ENCODE measurements around the gene FOXO1. TPM values are rescaled to one million over a fixed set of nuclear protein-coding genes. Genes with fewer than 3 reads are reported as not detected.

FOXO1 gene
- total and polyA plus RNA-seq, 2 experiments from 2014 or later: 10.5 to 14.0 TPM

- no peak for TF ChIP-seq CTCF (IDR thresholded peaks at IDR 0.05; ENCODE audit: low read depth, low read length)
- Histone ChIP-seq H3K9me3 (ENCODE audit: low read depth) (no peaks in the 10 kb centered on the region), H3K27ac (no peak overlapping the region), H3K4me3 (no peak overlapping the region), H3K4me1 (ENCODE audit: low read depth) (no peaks in the 10 kb centered on the region), H3K27me3 (no peaks in the 10 kb centered on the region), H3K36me3 (no peaks in the 10 kb centered on the region)
- DNase-seq (ENCODE audit: low read depth in 1 of 2, low spot score in 1 of 2): no peak
Observed at GRCh38 chr13:40535345-40535836, 131.1 kb downstream of the FOXO1 start.

GRCh38 chr13:40534456-40534855 is 132.0 kb downstream of the FOXO1 start:
- no peak overlapping the region for H3K4me3 ChIP-seq
- H3K4me1 ChIP-seq (ENCODE audit: low read depth): no peaks in the 10 kb centered on the region
- TF ChIP-seq CTCF (IDR thresholded peaks at IDR 0.05; ENCODE audit: low read depth, low read length): no peak
- no peaks in the 10 kb centered on the region for H3K36me3 ChIP-seq
- DNase-seq (ENCODE audit: low read depth in 1 of 2, low spot score in 1 of 2): peak in 1 of 2 donors; percentile 54
- H3K9me3 ChIP-seq (ENCODE audit: low read depth): no peaks in the 10 kb centered on the region
- H3K27me3 ChIP-seq: no peaks in the 10 kb centered on the region
- no peak overlapping the region for H3K27ac ChIP-seq

DNA sequence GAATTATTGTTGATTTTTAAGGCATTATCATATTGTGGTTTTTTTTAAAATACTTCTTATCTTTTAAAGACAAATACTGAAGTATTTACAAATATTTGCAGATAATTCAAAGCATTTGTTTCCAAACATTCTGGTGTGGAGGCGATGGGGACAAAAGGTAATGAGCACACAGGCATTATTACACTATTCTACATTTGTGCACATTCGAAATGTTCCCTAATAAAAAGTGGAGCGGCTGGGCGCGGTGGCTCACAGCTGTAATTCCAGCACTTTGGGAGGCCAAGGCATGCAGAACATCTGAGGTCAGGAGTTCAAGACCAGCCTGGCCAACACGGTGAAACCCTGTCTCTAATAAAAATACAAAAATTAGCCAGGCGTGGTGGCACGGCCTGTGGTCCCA is 133.4 kb downstream of the FOXO1 start:
- Histone ChIP-seq H3K36me3 (no peaks in the 10 kb centered on the region), H3K9me3 (ENCODE audit: low read depth) (no peaks in the 10 kb centered on the region), H3K27ac (no peak overlapping the region), H3K4me3 (no peak overlapping the region), H3K4me1 (ENCODE audit: low read depth) (no peaks in the 10 kb centered on the region), H3K27me3 (no peaks in the 10 kb centered on the region)
- TF ChIP-seq CTCF (IDR thresholded peaks at IDR 0.05; ENCODE audit: low read depth, low read length): no peak
- no peak for DNase-seq (ENCODE audit: low read depth in 1 of 2, low spot score in 1 of 2)

DNA sequence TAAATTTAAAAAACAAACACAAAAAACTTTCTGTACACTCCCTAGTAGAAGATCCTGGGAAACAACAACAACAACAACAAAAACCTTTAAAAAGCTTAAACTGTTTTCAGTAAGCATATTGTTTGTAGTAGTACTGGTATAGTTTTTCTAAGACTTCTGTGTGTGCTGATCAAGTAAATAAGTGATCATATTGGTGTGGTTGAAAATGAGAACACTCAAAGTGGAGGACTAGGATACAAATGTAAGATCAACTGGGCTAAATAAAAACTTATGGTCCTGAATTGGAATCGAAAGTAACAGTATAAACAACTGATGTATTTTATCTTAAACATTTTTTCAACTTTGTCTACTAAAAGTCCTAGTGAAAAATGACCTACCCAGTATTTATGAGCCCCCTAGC is 135.5 kb downstream of the FOXO1 start:
- Histone ChIP-seq H3K36me3 (no peaks in the 10 kb centered on the region), H3K9me3 (ENCODE audit: low read depth) (no peaks in the 10 kb centered on the region), H3K4me1 (ENCODE audit: low read depth) (no peaks in the 10 kb centered on the region), H3K27me3 (no peaks in the 10 kb centered on the region), H3K4me3 (no peak overlapping the region), H3K27ac (no peak overlapping the region)
- TF ChIP-seq CTCF (IDR thresholded peaks at IDR 0.05; ENCODE audit: low read depth, low read length): no peak
- no peak for DNase-seq (ENCODE audit: low read depth in 1 of 2, low spot score in 1 of 2)

- TF ChIP-seq CTCF (IDR thresholded peaks at IDR 0.05; ENCODE audit: low read depth, low read length): no peak
- Histone ChIP-seq H3K9me3 (ENCODE audit: low read depth) (no peaks in the 10 kb centered on the region), H3K4me1 (ENCODE audit: low read depth) (no peaks in the 10 kb centered on the region), H3K27ac (no peak overlapping the region), H3K36me3 (no peaks in the 10 kb centered on the region), H3K27me3 (no peaks in the 10 kb centered on the region), H3K4me3 (no peak overlapping the region)
- no peak for DNase-seq (ENCODE audit: low read depth in 1 of 2, low spot score in 1 of 2)
Observed at GRCh38 chr13:40528881-40529280, 137.6 kb downstream of the FOXO1 start.

DNA sequence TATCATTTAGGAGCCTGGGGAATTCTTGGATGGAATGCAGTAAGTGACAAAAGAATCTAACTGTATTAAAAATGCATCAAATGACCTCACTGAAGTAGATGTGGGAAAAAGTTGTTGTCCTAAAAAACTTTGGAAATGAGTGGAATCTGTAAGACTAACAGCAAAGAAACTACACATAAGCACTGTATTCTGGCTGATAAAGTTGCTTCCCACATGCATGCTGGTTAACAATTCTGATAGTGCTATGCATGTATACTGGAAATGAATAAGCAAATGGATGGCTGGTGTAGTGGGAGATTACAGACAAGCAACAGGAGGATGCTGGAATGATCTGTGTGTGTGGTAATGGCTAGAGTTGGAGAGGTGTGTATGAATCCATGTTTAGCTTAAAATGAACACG is 138.5 kb downstream of the FOXO1 start:
- no peaks in the 10 kb centered on the region for H3K36me3 ChIP-seq
- H3K4me1 ChIP-seq (ENCODE audit: low read depth): no peaks in the 10 kb centered on the region
- H3K27me3 ChIP-seq: no peaks in the 10 kb centered on the region
- no peak for DNase-seq (ENCODE audit: low read depth in 1 of 2, low spot score in 1 of 2)
- no peak for TF ChIP-seq CTCF (IDR thresholded peaks at IDR 0.05; ENCODE audit: low read depth, low read length)
- no peaks in the 10 kb centered on the region for H3K9me3 ChIP-seq (ENCODE audit: low read depth)
- H3K4me3 ChIP-seq: no peak overlapping the region
- no peak overlapping the region for H3K27ac ChIP-seq
